Endothelial cell of coronary artery (primary cell): Measurements from ENCODE around the gene SCYGR8. TPM values are rescaled to one million over a fixed set of nuclear protein-coding genes. Genes with fewer than 3 reads are reported as not detected.

Experiments
- total RNA-seq: library from RNA; depleted of rRNA; stranded (reverse); fragments of >200 nt; gene quantifications from 2 replicates; pipeline ENCODE4 v1.2.3, GENCODE V29; 2014

SCYGR8 gene, protein sequence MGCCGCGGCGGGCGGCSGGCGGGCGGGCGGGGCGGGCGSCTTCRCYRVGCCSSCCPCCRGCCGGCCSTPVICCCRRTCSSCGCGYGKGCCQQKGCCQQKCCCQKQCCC
- not detected in 2 replicates for total RNA-seq

GRCh38 chr2:227745594-227745993 is at the start of gene SCYGR8:
SCYGR8 (plus strand) TSS chr2:227745894; CDS start chr2:227745894, 0 bp downstream.

GRCh38 chr2:227717687-227718567 is 27.8 kb upstream of the SCYGR8 start, which contains the start of gene SLC19A3:
SLC19A3 (minus strand) TSS chr2:227718028; CDS start chr2:227702318, 15,710 bp downstream.

DNA sequence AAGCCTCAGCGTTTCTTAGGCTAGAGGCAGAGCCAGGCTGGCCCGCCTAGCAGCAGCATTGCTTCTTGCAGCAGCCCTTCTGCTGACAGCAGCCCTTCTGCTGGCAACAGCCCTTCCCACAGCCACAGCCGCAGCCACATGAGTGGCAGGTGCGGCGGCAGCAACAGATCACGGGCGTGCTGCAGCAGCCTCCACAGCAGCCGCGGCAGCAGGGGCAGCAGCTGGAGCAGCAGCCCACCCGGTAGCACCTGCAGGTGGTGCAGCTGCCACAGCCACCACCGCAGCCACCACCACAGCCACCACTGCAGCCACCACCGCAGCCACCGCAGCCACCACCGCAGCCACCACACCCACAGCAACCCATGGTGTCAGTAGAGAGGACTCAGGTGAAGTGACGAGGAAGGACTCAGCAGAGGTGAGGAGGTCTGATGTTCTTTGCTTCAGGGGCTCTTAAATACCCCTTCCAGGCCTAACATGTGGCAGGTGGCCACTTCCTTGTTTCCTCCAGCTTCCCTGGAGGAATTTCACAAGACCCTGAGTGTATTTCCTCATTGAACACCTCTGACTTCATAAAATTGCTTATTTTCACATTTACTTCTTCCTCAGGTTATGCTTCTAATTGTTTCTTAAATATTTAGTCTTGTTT is 21.2 kb upstream of the SCYGR8 start, which contains the start of gene SCYGR6:
TSS of gene SCYGR6 (minus strand) at position 364 of the 646 bp plus-strand sequence. CDS start at position 364, 0 bp downstream.

GRCh38 chr2:227728035-227728434 is 17.7 kb upstream of the SCYGR8 start, which contains the start of gene SCYGR7:
SCYGR7 (plus strand) TSS chr2:227728335; CDS start chr2:227728335, 0 bp downstream.

Other genes starting within 250 kb of the SCYGR8 start
- gene SCYGR2, start 147.0 kb upstream of the SCYGR8 start, total RNA-seq: not detected in 2 replicates
- not detected in 2 replicates for gene SCYGR3, start 131.1 kb upstream of the SCYGR8 start, total RNA-seq
- not detected in 2 replicates for gene SCYGR4, start 128.4 kb upstream of the SCYGR8 start, total RNA-seq
- gene SCYGR5, start 79.1 kb upstream of the SCYGR8 start, total RNA-seq: not detected in 2 replicates
- 0.09 and 0.19 TPM in 2 replicates for gene SLC19A3, start 27.9 kb upstream of the SCYGR8 start, total RNA-seq
- not detected in 2 replicates for gene SCYGR6, start 21.1 kb upstream of the SCYGR8 start, total RNA-seq
- not detected in 2 replicates for gene SCYGR7, start 17.6 kb upstream of the SCYGR8 start, total RNA-seq
- 0.81 and 2.1 TPM in 2 replicates for gene CCL20, start 67.9 kb downstream of the SCYGR8 start, total RNA-seq
- gene DAW1, start 125.7 kb downstream of the SCYGR8 start, total RNA-seq: 6.6 and 15.2 TPM in 2 replicates